NT2/D1 (cell line): Measurements from ENCODE around the gene CLK2.

Experiments
- SUZ12 ChIP-seq: IDR thresholded peaks from 2 replicates; pipeline ENCODE4 v1.6.1; 2011; ENCODE audit not compliant: insufficient read length, insufficient read depth; ENCODE audit errors: extremely low read depth
- YY1 ChIP-seq: IDR thresholded peaks from 2 replicates; pipeline ENCODE4 v1.6.1; 2011; ENCODE audit not compliant: insufficient read length, insufficient read depth
- ZNF274 ChIP-seq: IDR thresholded peaks from 2 replicates; pipeline ENCODE4 v1.6.1; 2011; ENCODE audit warnings: mild to moderate bottlenecking, low read depth, low read length

DNA sequence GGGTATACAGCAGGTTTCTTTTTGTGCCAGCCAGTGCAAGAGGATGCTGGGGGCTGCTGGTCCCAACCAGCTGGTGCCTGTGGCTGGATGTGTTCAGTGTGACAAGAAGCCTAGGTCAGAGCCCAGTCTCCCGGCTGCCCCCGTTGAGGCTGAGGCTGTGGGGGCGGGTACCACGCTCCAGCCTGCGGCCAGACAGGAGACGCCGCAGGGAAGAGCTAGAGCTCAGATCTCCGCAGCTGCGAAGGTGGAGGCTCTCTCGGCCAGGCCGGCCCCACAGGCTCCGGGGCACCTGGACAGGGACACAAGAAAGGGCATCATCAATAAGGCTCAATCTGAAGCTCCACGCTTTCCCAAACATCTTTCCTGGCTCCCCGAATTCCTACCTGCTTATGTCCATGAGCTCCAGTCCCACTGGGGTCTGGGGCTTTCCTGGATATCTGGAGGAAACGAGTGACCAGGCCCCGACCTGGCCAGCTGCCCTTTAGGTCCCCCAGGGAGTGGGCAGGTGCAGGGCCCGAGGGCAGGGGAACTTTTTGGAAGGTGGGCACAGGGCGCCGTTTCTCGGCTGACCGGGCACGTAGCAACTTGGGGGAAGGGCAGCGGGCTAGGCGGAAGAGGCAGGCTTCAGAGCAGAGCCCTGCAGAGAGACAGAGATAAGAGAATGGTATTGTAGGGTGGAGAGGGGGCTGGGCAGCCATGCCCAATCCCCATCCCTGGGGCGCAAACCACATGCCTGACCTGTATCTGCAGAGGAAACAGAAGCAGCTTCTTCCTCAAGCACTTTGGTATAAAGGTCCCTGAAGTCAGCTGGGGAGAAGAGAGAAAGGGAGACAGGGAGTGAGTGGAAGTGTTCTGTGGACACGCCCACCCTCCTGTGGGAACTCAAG is 25.4 kb downstream of the CLK2 start:
- no peak for TF ChIP-seq ZNF274
- TF ChIP-seq YY1, result no peak
- no peak for TF ChIP-seq SUZ12
